SK-N-MC (cell line): ENCODE data around the gene CPAMD8.
"Not testable (repeated sequence)": the region's sequence is repeated elsewhere in the genome, so short reads cannot be mapped to it uniquely, and the experiment has no call there.

Source experiments
- DNase-seq: peaks from one replicate; pipeline ENCODE4 v3.0.0-alpha.2; 2011; ENCODE audit warnings: low read depth, low spot score
- H3K27ac ChIP-seq: fragments of 200-600 bp; sonication (generic); 2 replicates; pipeline ENCODE4 v1.5.1; 2016; ENCODE audit warnings: mixed run types
- H3K36me3 ChIP-seq: fragments of 200-600 bp; sonication (generic); 2 replicates; pipeline ENCODE4 v1.6.1; 2017; ENCODE audit warnings: antibody characterized with exemption, low read length, mixed read lengths; ENCODE audit not compliant: insufficient read depth
- H3K4me3 ChIP-seq: fragments of 200-600 bp; sonication (generic); 2 replicates; pipeline ENCODE4 v1.5.1; 2016
- H3K9ac ChIP-seq: fragments of 200-600 bp; sonication (generic); 2 replicates; pipeline ENCODE4 v1.8.0; 2017; ENCODE audit warnings: mixed run types, mixed read lengths; ENCODE audit not compliant: insufficient read length
- H3K9me3 ChIP-seq: fragments of 200-600 bp; sonication (generic); 2 replicates; pipeline ENCODE4 v1.6.1; 2017; ENCODE audit warnings: low read depth, mild to moderate bottlenecking, antibody characterized with exemption, low read length, moderate library complexity, mixed read lengths
- EZH2 ChIP-seq: fragments of 200-600 bp; sonication (generic); IDR thresholded peaks from one replicate; pipeline ENCODE4 v1.6.1; 2017; ENCODE audit warnings: antibody characterized with exemption
- FOXP2 ChIP-seq: optimal IDR thresholded peaks from 2 replicates; pipeline ENCODE3; 2011; ENCODE audit warnings: mild to moderate bottlenecking, moderate library complexity; ENCODE audit not compliant: insufficient read depth; ENCODE audit errors: extremely low read length, control extremely low read depth
- POLR2AphosphoS5 ChIP-seq: IDR thresholded peaks from 2 replicates; pipeline ENCODE4 v1.6.1; 2012; ENCODE audit warnings: mild to moderate bottlenecking, low read depth, low read length, borderline replicate concordance

The CPAMD8 gene

DNA sequence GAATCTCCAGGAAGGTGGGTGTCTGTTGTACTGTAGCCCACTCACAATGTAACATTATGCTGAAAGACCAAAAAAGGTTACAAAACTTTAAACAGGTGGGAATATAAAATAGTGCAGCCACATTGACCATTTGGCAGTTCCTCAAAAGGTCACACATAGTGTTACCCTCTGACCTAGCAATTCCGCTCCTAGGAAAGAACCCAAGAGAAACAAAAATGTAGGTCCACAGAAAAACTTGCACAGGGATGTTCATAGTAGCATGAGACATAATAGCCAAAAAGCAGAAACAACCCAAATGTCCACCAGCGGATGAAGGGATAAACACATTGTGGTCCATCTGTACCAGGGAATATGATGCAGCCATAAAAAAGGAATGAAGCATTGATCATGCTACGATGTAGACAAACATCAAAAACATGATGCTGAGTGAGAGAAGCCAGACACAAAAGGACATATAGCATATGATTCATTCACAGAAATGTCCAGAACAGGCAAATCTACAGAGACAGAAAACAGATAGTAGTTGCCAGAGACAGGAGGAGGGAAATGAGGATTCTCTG, 27.9 kb downstream of the CPAMD8 start:
- no peaks in the 10 kb centered on the region for H3K36me3 ChIP-seq
- H3K9me3 ChIP-seq: no peaks in the 10 kb centered on the region
- no peak for TF ChIP-seq POLR2AphosphoS5
- no peak for TF ChIP-seq FOXP2
- no peak for TF ChIP-seq EZH2
- H3K9ac ChIP-seq: no peak overlapping the region
- DNase-seq: no peak
- H3K4me3 ChIP-seq: no peak overlapping the region
- no peak overlapping the region for H3K27ac ChIP-seq

DNA sequence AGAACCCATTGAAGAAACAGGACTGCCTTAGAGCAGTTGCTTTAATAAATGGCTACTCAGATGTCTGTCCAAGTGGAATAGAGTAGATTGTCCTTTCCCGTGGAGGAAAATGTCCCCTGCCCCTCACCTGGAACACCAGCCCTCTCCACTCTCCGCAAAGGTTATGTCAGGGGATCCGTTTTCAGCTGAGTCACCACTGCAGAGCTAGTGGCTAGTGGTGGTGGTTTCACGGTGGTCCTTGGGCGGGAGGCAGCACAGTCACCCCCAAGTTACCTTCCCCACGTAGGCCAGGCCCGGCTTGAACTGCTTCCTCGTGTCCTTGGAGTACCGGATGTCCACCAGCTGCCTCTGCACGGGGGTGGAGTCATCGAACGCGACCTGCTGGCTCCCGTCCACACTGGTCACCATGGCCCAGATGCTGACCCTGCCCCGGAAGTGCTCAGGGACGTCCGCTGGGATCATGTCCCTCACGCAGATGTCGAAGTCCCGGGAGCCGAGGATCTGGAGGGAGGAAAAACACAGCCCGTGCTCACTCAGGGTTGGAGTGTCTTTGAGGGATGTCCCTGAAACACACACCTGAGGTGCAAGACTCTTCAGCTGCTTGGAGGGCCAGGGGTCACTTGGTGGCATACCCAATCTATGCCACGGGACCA, 29.6 kb downstream of the CPAMD8 start:
- H3K4me3 ChIP-seq, H3K9ac ChIP-seq, H3K27ac ChIP-seq, H3K9me3 ChIP-seq, DNase-seq, H3K36me3 ChIP-seq: not testable (repeated sequence)

DNA sequence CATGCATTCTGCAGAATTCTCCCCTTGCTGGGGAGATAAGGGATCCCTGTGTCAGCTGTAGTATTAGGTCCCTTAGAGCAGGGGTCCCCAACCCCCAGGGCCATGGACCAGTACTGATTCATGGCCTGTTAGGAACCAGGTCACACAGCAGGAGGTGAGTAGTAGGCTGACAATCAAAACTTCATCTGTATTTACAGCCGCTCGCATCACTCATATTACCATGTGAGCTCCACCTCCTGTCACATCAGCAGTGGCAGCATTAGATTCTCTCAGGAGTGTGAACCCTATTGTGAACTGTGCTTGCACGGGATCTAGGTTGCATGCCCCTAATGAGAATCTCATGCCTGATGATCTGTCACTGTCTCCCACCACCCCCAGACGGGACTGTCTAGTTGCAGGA, 37.9 kb downstream of the CPAMD8 start:
- TF ChIP-seq FOXP2 (no peak), POLR2AphosphoS5 (no peak)
- no peak overlapping the region for H3K27ac ChIP-seq
- H3K9me3 ChIP-seq: no peaks in the 10 kb centered on the region
- no peak overlapping the region for H3K9ac ChIP-seq
- no peaks in the 10 kb centered on the region for H3K36me3 ChIP-seq
- no peak for DNase-seq
- H3K4me3 ChIP-seq: no peak overlapping the region

DNA sequence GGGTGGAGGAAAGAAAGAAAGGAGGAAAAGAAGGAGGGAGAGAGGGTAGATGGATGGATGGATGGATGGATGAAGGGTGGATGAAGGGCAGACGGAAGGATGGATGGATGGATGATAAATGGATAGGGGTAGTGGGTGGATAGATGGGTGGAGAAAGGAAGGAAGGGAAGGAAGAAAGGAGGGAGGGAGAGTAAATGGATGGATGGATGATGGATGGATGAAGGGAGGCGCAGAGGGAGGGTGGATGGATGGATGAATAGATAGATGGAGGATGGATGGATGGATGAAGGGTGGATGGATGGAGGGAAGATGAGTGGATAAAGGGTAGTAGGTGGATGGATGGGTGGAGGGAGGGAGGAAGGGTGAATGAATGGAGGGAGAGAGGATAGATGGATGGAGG, 41.2 kb downstream of the CPAMD8 start:
- Histone ChIP-seq H3K36me3 (no peaks in the 10 kb centered on the region), H3K27ac (no peak overlapping the region), H3K9me3 (no peaks in the 10 kb centered on the region), H3K4me3 (no peak overlapping the region), H3K9ac (no peak overlapping the region)
- TF ChIP-seq FOXP2 (no peak), POLR2AphosphoS5 (no peak), EZH2 (no peak)
- DNase-seq: no peak

DNA sequence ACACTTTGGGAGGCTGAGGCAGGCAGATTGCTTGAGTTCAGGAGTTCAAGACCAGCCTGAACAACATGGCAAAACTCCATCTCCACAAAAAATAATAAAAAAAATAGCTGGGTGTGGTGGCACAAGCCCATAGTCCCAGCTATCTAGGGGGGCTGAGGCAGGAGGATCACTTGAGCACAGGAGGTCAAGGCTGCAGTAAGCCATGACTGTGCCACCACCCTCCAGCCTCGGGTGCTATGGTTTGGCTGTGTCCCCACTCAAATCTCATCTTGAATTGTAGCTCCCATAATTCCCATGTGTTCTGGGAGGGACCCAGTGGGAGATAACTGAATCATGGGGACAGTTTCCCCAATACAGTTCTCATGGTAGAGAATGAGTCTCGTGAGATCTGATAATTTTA, 44.0 kb downstream of the CPAMD8 start:
- DNase-seq, H3K4me3 ChIP-seq, H3K36me3 ChIP-seq: not testable (repeated sequence)

DNA sequence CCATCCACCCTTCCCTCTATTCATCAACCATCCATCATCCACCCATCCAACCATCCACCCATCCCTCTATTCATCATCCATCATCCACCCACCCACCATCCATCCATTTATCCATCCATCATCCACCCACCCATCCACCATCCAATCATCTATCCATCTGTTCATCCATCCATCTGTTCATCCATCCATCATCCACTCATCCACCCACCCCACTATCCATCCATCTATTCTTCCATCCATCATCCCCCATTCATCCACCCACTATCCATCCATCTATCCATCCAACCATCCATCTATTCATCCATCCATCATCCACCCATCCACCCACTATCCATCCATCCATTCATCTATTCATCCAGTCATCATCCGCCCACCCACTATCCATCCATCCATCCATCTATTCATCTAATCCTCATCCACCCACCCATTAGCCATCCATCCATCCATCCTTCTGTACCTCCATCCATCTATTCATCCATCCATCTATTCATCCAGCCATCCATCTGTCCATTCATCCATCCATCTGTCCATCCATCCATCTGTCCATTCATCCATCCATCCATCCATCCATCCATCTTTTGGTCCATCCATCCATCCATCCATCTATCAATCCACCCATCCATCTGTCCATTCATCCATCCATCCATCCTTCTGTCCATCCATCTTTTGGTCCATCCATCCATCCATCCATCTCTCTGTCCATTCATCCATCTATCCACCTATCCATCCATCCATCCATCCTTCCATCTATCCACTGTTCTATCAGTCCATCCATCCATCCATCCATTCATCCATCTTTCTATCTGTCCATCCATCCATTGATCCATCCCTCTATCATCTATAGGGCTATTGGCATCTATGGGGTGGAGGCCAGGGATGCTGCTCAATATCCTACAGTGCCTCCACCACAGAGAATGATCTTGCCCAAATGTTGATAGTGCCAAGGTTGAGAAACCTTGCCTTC, 47.5 kb downstream of the CPAMD8 start:
- H3K36me3 ChIP-seq: no peaks in the 10 kb centered on the region
- no peaks in the 10 kb centered on the region for H3K9me3 ChIP-seq
- no peak for DNase-seq
- H3K4me3 ChIP-seq: no peak overlapping the region
- no peak overlapping the region for H3K27ac ChIP-seq
- TF ChIP-seq FOXP2: no peak
- TF ChIP-seq EZH2: no peak
- TF ChIP-seq POLR2AphosphoS5: no peak
- H3K9ac ChIP-seq: no peak overlapping the region

More for the DNA sequence above, 44.0 kb downstream of the CPAMD8 start:
- H3K9ac ChIP-seq, H3K9me3 ChIP-seq, H3K27ac ChIP-seq: not testable (repeated sequence)

DNA sequence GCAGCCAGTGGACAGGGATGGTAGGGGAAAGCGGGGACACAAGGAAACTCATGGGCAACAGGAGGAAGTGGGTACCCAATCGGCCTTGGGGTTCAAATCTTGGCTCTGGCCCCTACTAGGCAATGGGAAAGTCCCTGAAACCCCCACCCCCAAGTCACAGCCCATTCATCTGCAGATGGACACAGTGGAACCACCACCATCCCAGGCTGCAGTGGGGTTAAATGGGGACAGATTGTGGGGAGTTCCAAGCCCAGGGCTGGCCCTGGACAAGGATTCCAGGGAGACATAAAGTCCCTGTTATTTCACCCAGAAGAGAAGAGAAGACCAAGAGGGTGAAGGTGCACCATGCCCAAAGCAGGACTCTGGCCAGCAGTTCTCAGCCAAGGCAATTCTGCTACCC, 48.5 kb downstream of the CPAMD8 start:
- DNase-seq: no peak
- no peak overlapping the region for H3K4me3 ChIP-seq
- no peaks in the 10 kb centered on the region for H3K9me3 ChIP-seq
- TF ChIP-seq FOXP2: no peak
- no peak for TF ChIP-seq POLR2AphosphoS5
- TF ChIP-seq EZH2: no peak
- H3K36me3 ChIP-seq: no peaks in the 10 kb centered on the region
- H3K9ac ChIP-seq: no peak overlapping the region
- no peak overlapping the region for H3K27ac ChIP-seq

DNA sequence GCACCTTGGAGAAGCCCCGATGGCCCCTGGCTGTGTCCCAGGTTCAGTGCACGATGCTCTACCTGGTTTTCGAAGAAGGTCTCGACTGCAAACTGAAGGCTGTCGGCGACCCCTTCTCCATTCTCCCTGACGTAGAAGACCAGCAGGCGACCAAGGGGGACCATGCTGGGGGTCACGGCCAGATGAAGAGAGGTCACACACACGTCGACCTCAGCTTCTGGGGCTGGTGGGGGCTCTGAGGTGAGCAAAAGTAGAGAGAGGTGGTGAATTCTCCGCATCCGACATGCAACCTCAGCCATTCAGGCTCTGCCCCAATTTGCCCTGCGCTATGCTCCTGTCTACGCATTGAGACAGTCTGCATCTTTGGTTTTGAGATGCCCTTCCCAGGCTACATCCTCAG, 49.3 kb downstream of the CPAMD8 start:
- H3K4me3 ChIP-seq: no peak overlapping the region
- TF ChIP-seq FOXP2 (no peak), EZH2 (no peak), POLR2AphosphoS5 (no peak)
- H3K9ac ChIP-seq: no peak overlapping the region
- no peaks in the 10 kb centered on the region for H3K36me3 ChIP-seq
- no peak for DNase-seq
- H3K27ac ChIP-seq: no peak overlapping the region
- no peaks in the 10 kb centered on the region for H3K9me3 ChIP-seq
